Right renal pelvis (tissue), 4 donors: ENCODE measurements around the gene EPHA4. TPM values are rescaled to one million over a fixed set of nuclear protein-coding genes. Genes with fewer than 3 reads are reported as not detected.
A peak's percentile ranks its signal among the peaks of the same experiment; 100 is the strongest.

Experiments
- DNase-seq, 4 donors: peaks; one replicate each; pipeline ENCODE4 v3.0.0-alpha.2; 2013; ENCODE audit warnings: low read depth in 4 of 4, low spot score in 3 of 4, missing footprints in 1 of 4
- polyA plus RNA-seq, 4 donors: library from polyadenylated mRNA; unstranded; fragments of 120-200 nt; gene quantifications; one replicate each; pipeline ENCODE4 v1.2.1, GENCODE V29; 2013; ENCODE audit not compliant: insufficient read length in 4 of 4

EPHA4 gene
- polyA plus RNA-seq, 4 donors, result 51.1 to 69.1 (median 63.8) TPM

DNA sequence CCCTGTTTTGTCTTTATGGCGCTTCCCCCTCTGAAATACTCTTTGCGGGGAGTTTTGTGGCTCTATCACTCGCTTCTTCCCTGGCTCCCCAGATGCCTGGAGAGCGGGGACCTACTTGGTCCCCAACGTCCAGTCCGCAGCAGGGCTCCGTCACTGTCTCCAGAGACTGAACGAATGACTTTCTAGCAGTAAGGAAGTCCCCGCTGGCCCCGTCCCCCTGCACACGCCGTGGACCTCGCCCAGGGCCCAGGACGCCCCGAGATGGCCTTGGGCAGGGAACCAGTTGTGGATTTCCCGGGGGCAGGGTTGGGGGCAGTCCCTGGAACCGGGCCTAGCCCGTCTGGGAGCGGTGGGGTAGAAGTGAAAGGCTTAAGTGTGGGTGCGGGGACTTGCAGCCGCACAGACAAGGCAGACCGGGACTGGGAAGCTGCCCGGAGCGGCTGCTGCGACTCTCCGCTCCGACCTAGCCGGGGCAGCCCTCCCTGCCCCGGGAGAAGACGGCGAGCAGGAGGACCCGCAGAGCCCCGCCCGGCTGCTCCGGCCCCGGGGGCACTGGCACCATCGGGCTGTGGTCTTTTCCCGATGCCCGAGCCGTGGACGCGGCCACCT, 821 bp upstream of the EPHA4 start:
- peak in 1 of 4 donors; percentile 63 for DNase-seq

GRCh38 chr2:221571551-221572218, 419 bp downstream of the EPHA4 start:
- no peak for DNase-seq

DNA sequence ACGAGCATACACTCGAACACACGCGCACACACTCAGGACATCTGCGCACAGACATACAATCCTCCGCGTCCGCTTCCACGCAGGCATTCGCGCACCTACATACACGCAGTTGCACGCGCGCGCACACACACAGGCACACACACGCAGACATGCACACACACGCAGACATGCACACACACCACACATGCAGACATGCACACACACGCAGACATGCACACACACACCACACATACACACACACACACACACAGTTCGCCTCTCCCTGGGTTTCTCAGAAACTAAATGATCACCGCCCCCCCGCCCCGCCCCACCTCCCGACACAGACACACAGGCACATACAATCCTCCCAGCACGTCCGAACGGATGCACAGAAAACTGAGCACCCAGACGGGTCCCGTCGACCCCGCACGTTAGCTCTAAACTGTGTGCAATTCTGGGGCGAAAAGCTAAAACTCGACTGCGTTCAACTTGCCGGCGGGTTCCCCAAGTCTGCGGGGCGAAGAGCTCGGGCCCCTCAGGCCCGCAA, 1.0 kb downstream of the EPHA4 start:
- no peak for DNase-seq

DNA sequence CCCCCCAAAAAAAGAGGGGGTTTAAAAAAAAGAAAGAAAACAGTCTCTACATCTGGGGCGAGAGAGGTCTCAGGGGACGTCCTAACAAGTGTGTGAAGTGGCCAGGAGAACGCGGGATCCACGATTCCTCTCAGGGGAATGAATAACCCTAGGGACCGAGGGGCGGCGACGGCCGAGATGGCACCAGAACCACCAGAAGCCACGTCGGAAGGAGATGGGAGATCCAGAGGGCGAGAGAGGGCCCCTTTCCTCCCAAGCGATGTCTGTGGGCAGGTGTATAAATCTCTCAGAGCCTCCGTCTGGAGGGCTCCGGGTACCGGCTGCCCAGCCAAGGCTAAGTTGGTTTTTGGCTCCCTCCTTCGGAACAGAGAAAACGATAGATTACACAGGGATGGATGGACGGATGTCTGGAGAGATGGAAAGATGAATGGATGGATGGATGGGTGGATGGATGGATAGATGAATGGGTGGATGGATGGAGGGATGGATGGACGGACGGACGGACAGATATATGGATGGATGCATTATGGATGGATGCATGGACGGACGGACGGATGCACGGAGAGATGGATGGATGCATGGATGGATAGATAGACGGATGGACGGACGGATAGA, 1.7 kb downstream of the EPHA4 start:
- DNase-seq, result no peak

DNA sequence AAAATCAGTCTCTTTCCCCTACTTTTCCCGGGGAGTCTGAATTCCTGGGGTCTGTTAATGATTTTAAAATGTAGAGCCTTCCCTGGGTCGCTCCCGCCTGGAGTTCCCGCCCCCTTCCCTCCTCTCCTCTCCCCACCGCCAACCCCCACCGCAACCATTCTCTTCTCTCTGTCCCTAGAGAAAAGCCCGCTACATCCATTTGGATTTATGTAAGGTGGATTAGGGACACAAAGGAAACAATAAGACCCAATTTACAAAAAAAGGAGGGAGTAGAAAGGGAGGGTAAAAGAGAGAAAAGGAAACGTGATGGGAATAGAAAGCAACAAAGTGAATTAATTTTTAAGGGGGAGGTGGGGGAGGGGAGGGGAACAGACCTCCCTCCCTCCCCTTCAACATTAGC, 2.2 kb downstream of the EPHA4 start:
- no peak for DNase-seq

GRCh38 chr2:221569425-221569845, 2.7 kb downstream of the EPHA4 start:
- DNase-seq, result no peak

DNA sequence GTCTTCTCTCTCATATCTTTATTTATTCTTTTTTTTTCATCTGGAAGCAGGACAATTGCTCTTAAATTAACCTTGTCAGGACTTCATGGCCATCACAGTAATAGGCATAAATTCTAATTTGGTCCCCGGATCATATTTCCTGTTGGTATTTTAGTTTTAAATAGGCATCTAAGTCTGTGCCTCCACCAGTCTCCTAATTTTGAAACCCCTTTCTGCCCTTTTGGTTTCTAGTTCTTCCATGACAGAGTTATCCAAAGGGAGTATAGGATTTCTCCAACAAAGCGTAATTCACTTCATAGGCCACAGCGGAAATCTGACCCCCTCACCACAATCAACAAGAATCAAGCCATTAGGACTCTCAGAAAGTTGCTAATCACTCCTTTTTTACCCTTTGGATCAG, 3.8 kb downstream of the EPHA4 start:
- no peak for DNase-seq

- no peak for DNase-seq
Measured at GRCh38 chr2:221567809-221568208, 4.3 kb downstream of the EPHA4 start.

DNA sequence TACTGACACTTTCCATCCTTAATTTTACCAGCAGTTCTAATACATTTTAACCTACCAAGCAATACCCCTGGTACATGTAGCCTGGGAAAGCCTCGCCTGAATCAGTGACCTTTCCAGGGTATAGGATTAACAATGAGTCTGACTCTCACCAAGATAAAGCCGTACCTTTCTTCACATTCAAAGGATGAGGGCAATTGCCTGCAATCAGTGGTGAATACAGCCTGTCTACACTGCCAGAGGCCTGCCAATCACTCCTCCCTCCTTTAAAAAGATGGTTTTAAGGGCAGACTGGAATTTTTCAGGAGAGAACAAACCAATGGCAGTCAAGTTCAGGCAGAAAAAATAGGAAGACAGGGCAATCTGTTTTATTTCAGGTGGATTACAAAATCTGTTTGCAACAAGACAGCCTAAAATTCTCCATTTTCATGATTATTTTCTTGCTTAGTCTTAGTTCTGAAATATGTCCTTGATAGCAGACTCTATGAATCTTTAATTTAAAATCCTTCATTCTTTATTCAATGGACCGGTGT, 4.8 kb downstream of the EPHA4 start:
- DNase-seq, result no peak

- no peak for DNase-seq
Measured at GRCh38 chr2:221563270-221563985, 8.7 kb downstream of the EPHA4 start.

DNA sequence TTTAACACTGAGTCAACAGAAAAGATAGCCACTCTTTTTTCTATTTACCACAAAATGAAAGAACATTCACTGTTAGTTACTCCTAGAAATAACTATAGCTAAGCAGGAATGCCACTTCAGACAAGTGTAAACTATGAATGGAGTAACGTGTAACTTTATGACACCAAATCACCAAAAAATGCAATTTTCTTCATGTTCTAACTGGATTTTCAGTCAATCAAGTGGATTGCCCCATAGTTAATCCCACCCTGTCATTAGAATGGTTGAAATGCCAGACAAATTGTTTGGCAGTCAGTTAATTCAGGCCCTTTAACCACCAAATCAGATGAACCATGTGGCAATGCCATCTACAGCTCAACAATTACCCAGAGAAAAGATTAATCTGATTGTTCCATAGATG, 9.9 kb downstream of the EPHA4 start:
- no peak for DNase-seq

GRCh38 chr2:221561770-221562169, 10.3 kb downstream of the EPHA4 start:
- no peak for DNase-seq

GRCh38 chr2:221559991-221560390, 12.1 kb downstream of the EPHA4 start:
- no peak for DNase-seq

GRCh38 chr2:221558107-221558506, 14.0 kb downstream of the EPHA4 start:
- DNase-seq, result no peak

DNA sequence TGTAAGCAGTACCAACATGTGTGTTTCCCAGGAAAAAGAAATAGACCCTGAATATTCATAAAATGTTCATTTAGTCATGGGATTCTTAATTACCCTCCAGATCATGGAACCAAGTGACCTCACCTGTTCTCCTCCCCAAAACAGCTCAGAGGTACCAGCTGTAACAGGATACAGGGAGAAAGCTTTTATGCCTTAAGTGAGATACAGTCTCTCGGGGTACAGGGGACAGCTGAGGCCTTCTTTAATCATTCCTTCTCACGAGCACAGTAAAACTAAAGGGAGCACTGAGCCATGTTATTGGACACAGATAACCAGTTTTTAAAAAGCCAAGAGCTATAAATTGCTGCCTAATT, 16.6 kb downstream of the EPHA4 start:
- no peak for DNase-seq

- DNase-seq, result no peak
Measured at GRCh38 chr2:221554769-221555493, 17.2 kb downstream of the EPHA4 start.

- DNase-seq, result no peak
Measured at GRCh38 chr2:221553333-221553732, 18.8 kb downstream of the EPHA4 start.

DNA sequence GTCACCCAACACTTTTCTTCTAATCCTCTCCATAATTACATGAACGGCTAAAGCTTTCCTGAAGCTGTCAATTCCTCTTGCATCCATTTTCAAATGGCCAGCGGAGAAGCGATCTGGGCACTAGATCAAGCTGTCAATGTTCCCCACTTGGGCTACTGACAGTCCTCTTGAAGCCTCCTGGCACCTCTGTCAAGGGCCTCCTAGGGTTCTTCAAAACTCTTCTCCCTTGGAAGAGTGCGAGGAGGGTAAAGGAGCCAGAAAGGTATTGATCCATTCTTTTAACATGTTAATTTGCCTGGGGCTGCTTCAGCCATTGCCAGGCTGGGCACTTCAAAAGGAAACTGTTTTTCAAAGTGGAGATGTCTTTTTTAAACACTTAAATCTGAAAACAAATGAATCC, 19.8 kb downstream of the EPHA4 start:
- DNase-seq, result no peak

DNA sequence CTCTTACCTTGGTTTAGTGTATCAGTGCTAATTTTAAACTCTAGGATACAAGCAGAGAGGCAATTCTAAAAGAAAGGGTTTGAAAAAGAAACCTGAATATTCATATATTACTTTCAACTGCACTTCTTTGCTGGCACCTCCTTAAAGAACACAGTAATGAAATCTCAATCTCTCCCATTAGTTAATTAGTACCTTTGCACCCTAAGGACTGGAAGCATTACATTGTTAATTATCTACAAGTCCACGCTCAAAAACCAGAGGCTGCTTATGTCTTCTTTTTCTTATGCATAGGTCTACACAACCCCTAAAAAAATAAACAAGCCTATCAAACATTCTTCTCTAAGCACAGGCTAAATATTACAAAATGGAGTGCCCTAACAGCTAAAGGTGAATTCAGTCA, 20.2 kb downstream of the EPHA4 start:
- DNase-seq, result no peak

- DNase-seq, result no peak
Measured at GRCh38 chr2:221549143-221549542, 23.0 kb downstream of the EPHA4 start.
